Prostate gland (tissue), 2 donors: ENCODE data around the gene PRKG2. TPM values are rescaled to one million over a fixed set of nuclear protein-coding genes. Genes with fewer than 3 reads are reported as not detected.

Experiments
- DNase-seq: peaks from one replicate; pipeline ENCODE4 v3.0.0-alpha.2; 2019; ENCODE audit warnings: low spot score
- H3K27ac ChIP-seq, 2 donors: fragments of 200-600 bp; sonication (generic); 2 replicates each; pipeline ENCODE4 v1.5.1; 2017 to 2019
- H3K27me3 ChIP-seq: fragments of 200-600 bp; sonication (generic); replicated peaks from 2 replicates; pipeline ENCODE4 v1.5.1; 2019; ENCODE audit not compliant: insufficient read depth
- H3K36me3 ChIP-seq, 2 donors: fragments of 200-600 bp; sonication (generic); 1 replicate in 1 of 2; 2 replicates in 1 of 2; pipeline versions ENCODE4 v1.5.1 to v1.8.1; 2017 to 2019
- H3K4me1 ChIP-seq: fragments of 200-600 bp; sonication (generic); replicated peaks from 2 replicates; pipeline ENCODE4 v1.5.1; 2019
- H3K4me3 ChIP-seq, 2 donors: fragments of 200-600 bp; sonication (generic); 2 replicates each; pipeline ENCODE4 v1.5.1; 2017 to 2019
- H3K9me3 ChIP-seq: fragments of 200-600 bp; sonication (generic); 2 replicates; pipeline ENCODE4 v1.5.1; 2017
- POLR2A ChIP-seq: fragments of 450-650 bp; IDR thresholded peaks from one replicate; pipeline ENCODE4 v1.6.1; 2016; ENCODE audit warnings: antibody characterized with exemption, mild to moderate bottlenecking
- POLR2AphosphoS5 ChIP-seq: sonication (generic); formaldehyde crosslinking; IDR thresholded peaks from one replicate; pipeline ENCODE4 v1.6.1; 2017; ENCODE audit warnings: antibody characterized with exemption
- WGBS: methylation state at CpG from one replicate; pipeline ENCODE4 v1.1.5; 2018; 5-methylcytosine and 5-hydroxymethylcytosine counted together
- intact Hi-C: fragments of 100-400 bp; cut with DNase I; formaldehyde crosslinking; loops from one replicate; pipeline ENCODE4 v1.14.2; 2022
- total RNA-seq, 2 donors: library from RNA; depleted of rRNA; stranded (reverse); fragments of >200 nt; gene quantifications; one replicate each; pipeline ENCODE4 v1.1.0, GENCODE V29; 2016
- TF ChIP-seq, protein P1 (sequence below), 4 experiments: fragments of 200-600 bp in 2 of 4; fragments of 450-650 bp in 2 of 4; sonication (generic) in 2 of 4; IDR thresholded peaks; 1 replicate in 3 of 4; 2 replicates in 1 of 4; pipeline ENCODE4 v1.5.1; 2016 to 2019; ENCODE audit warnings: antibody characterized with exemption in 4 of 4, mild to moderate bottlenecking in 2 of 4, moderate library complexity in 2 of 4

Gene PRKG2
- total RNA-seq, 2 donors from 2014 or later: 5.2 to 8.2 TPM

DNA sequence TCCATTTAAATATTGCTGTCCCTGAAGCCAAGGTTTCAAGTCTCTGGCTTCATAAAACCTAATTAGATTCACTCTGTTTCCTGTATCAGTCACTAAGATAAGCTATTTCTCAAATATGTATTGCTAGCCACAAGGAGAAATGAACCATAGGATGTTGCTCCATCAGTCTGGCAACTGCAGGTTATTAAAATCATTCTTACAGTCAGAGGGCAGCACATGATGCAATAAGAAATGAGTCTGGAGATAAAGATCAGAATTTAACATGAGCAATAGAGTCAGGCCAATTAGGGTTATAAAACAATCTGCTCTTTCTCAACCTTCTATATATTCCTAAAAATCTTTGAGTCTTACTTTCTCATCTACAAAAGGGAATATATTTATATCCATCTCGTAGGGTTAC is 7.2 kb downstream of the PRKG2 start:
- 67% methylated on average over 1 of the region's 1 CpG for WGBS
- H3K9me3 ChIP-seq: no peaks in the 10 kb centered on the region
- H3K27ac ChIP-seq: no peak overlapping the region
- H3K4me3 ChIP-seq: no peak overlapping the region
- intact Hi-C loops: no loop called here
- H3K36me3 ChIP-seq: no peaks in the 10 kb centered on the region
- no peaks in the 10 kb centered on the region for H3K4me1 ChIP-seq
- H3K27me3 ChIP-seq: no peaks in the 10 kb centered on the region
- DNase-seq: no peak
- TF ChIP-seq, protein P1, sequence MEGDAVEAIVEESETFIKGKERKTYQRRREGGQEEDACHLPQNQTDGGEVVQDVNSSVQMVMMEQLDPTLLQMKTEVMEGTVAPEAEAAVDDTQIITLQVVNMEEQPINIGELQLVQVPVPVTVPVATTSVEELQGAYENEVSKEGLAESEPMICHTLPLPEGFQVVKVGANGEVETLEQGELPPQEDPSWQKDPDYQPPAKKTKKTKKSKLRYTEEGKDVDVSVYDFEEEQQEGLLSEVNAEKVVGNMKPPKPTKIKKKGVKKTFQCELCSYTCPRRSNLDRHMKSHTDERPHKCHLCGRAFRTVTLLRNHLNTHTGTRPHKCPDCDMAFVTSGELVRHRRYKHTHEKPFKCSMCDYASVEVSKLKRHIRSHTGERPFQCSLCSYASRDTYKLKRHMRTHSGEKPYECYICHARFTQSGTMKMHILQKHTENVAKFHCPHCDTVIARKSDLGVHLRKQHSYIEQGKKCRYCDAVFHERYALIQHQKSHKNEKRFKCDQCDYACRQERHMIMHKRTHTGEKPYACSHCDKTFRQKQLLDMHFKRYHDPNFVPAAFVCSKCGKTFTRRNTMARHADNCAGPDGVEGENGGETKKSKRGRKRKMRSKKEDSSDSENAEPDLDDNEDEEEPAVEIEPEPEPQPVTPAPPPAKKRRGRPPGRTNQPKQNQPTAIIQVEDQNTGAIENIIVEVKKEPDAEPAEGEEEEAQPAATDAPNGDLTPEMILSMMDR (IDR thresholded peaks at IDR 0.05): no peak
- no peak for TF ChIP-seq POLR2AphosphoS5
- TF ChIP-seq POLR2A: no peak

DNA sequence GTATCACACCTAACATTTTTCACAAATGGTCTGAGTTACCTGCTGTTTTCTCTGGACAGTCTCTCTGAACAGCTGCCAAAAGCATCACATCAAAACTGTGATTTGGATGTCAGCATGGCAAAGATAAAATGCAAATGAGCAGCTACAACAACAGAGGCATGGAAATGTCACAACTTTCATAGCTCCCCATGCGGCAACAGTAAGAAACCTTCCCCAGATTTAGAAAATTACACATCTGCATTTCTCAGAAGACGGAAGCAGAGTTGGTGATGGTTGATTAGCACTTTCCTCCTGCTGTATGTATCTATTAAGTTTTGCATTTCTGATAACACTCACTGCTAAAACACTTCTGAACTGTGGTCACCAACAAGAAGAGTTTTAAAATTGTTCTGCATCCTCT is 9.7 kb downstream of the PRKG2 start:
- Histone ChIP-seq H3K27me3 (no peaks in the 10 kb centered on the region), H3K4me1 (no peaks in the 10 kb centered on the region), H3K36me3 (no peaks in the 10 kb centered on the region), H3K4me3 (no peak overlapping the region), H3K27ac (no peak overlapping the region), H3K9me3 (no peaks in the 10 kb centered on the region)
- no peak for DNase-seq
- 89% methylated on average over 2 of the region's 2 CpGs for WGBS
- TF ChIP-seq POLR2AphosphoS5: no peak
- TF ChIP-seq, protein P1 (IDR thresholded peaks at IDR 0.05): no peak
- TF ChIP-seq POLR2A: no peak
- intact Hi-C loops: no loop called here

DNA sequence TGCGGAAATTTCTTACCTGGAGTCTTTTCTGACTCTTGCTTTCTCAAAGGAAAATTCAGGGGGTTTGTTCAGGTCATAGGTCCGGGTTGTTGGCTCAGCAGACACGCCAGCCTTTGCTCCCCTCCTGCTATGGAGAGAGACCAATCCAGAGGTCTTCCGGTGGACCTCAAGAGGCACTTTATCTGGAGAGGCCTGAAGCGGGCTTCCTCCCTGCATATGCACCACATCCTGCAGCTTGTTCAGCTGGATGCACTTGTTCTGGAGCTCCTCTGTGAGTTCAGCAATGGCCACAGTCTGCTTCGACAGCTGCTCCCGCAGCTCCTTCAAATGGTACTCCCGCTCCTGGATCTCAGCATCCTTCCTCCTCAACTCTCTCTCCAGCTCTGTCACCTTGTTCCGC is 10.5 kb downstream of the PRKG2 start:
- Histone ChIP-seq H3K27me3 (no peaks in the 10 kb centered on the region), H3K4me3 (no peak overlapping the region), H3K36me3 (no peaks in the 10 kb centered on the region), H3K4me1 (no peaks in the 10 kb centered on the region), H3K27ac (no peak overlapping the region), H3K9me3 (no peaks in the 10 kb centered on the region)
- DNase-seq: no peak
- WGBS: 80% methylated on average over 9 of the region's 9 CpGs
- TF ChIP-seq POLR2A (no peak), POLR2AphosphoS5 (no peak)
- TF ChIP-seq, protein P1 (IDR thresholded peaks at IDR 0.05): no peak
- intact Hi-C loops: no loop called here

DNA sequence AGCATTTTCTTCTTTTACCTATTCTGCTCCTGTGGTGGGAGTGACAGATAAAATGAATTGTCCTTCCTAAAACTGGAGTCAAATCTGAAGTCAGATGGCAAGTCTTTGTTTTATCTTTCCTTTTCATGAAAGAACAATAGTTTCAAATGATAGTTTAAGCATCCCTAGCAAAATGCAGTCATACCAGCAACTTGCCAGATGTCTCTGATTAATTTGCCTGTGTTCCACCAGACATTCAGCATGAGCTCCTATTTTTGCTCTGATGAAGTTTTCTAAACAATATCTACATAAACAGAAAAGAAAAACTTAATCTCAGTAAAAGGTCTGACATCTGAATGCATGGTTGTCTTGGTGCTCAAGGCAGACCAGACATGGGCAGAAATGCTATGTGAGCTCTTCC is 15.2 kb downstream of the PRKG2 start:
- Histone ChIP-seq H3K27me3 (no peaks in the 10 kb centered on the region), H3K4me1 (no peaks in the 10 kb centered on the region), H3K36me3 (no peaks in the 10 kb centered on the region), H3K27ac (no peak overlapping the region), H3K4me3 (no peak overlapping the region), H3K9me3 (no peaks in the 10 kb centered on the region)
- no peak for DNase-seq
- intact Hi-C loops: no loop called here
- TF ChIP-seq POLR2AphosphoS5 (no peak), POLR2A (no peak)
- TF ChIP-seq, protein P1 (IDR thresholded peaks at IDR 0.05): no peak

DNA sequence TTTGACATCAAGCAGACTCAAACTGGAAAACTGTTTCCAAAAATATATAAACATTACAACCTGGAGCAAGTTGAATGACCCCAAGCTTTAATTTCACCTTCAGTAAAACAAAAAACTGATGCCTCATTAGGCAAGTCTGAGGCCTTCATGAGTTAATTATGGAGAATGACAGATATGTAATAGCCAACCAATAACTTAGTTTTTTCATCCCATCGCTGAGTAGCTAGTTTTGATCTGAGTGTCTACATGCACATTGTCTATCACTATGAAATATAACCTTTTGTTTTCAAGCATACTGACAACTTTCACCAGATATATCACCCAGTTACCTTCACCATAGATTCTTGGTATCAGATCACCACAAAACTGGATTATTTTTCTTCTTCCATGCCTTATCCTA is 16.4 kb downstream of the PRKG2 start:
- Histone ChIP-seq H3K27me3 (no peaks in the 10 kb centered on the region), H3K27ac (no peak overlapping the region), H3K4me1 (no peaks in the 10 kb centered on the region), H3K9me3 (no peaks in the 10 kb centered on the region), H3K4me3 (no peak overlapping the region), H3K36me3 (no peaks in the 10 kb centered on the region)
- DNase-seq: no peak
- TF ChIP-seq, protein P1 (IDR thresholded peaks at IDR 0.05): no peak
- TF ChIP-seq POLR2AphosphoS5 (no peak), POLR2A (no peak)
- 88% methylated on average over 1 of the region's 1 CpG for WGBS
- intact Hi-C loops: no loop called here
